ENCODE data around the gene TBX10. TPM values are rescaled to one million over a fixed set of nuclear protein-coding genes. Genes with fewer than 3 reads are reported as not detected.
"Not testable (repeated sequence)": the region's sequence is repeated elsewhere in the genome, so short reads cannot be mapped to it uniquely, and the experiment has no call there.

The TBX10 gene
- total RNA-seq, 2 experiments from 2014 or later, result not detected

- ChIA-PET POLR2A (no interaction called here), CTCF (interaction anchor here (2.4 to 5.7 kb wide), 2 partner anchors 17 to 28 kb away, joined by 8 to 42 read pairs; partner anchors contain the start of genes GSTP1 and NUDT8)
Measured at GRCh38 chr11:67611704-67612587, 27.6 kb downstream of the TBX10 start.

GRCh38 chr11:67611165-67611564, 28.4 kb downstream of the TBX10 start:
- ChIA-PET POLR2A (no interaction called here), CTCF (no interaction called here)

GRCh38 chr11:67610302-67610868, 29.2 kb downstream of the TBX10 start:
- CTCF ChIA-PET, result no interaction called here
- POLR2A ChIA-PET, result no interaction called here

- CTCF ChIA-PET, result interaction anchor here (2.6 kb wide), 1 partner anchor 20 kb away, joined by 12 read pairs; the partner anchor contains the start of gene NUDT8
- POLR2A ChIA-PET, result no interaction called here
Measured at GRCh38 chr11:67609316-67609715, 30.2 kb downstream of the TBX10 start.

- CTCF ChIA-PET, result interaction anchor here (2.6 kb wide), 1 partner anchor 21 kb away, joined by 12 read pairs; the partner anchor contains the start of gene NUDT8
- POLR2A ChIA-PET, result interaction anchor here (0.6 kb wide), 1 partner anchor 22 kb away, joined by 3 read pairs; no protein-coding TSS in a partner anchor
Measured at GRCh38 chr11:67608486-67608885, 31.1 kb downstream of the TBX10 start.

GRCh38 chr11:67607507-67607906, 32.1 kb downstream of the TBX10 start:
- ChIA-PET CTCF (interaction anchor here (2.6 kb wide), 1 partner anchor 22 kb away, joined by 12 read pairs; the partner anchor contains the start of gene NUDT8), POLR2A (no interaction called here)

- CTCF ChIA-PET, result interaction anchor here (0.6 to 2.6 kb wide), 3 partner anchors 23 to 30 kb away, joined by 3 to 12 read pairs (median 3); partner anchors contain the start of gene NUDT8
Measured at GRCh38 chr11:67606492-67607295, 32.9 kb downstream of the TBX10 start, which contains the start of gene NDUFV1. NDUFV1 (plus strand) TSS chr11:67606936; CDS start chr11:67607005, 69 bp downstream.

GRCh38 chr11:67606093-67606491, 33.5 kb downstream of the TBX10 start:
- ChIA-PET CTCF (interaction anchor here (0.6 to 1.0 kb wide), 2 partner anchors 24 to 30 kb away, joined by 3 read pairs; no protein-coding TSS in a partner anchor), POLR2A (no interaction called here)

More at GRCh38 chr11:67606492-67607295, 32.9 kb downstream of the TBX10 start, which contains the start of gene NDUFV1:
- POLR2A ChIA-PET, result no interaction called here

GRCh38 chr11:67605231-67606011, 34.1 kb downstream of the TBX10 start:
- ChIA-PET POLR2A (no interaction called here), CTCF (interaction anchor here (1.0 kb wide), 1 partner anchor 25 kb away, joined by 3 read pairs; no protein-coding TSS in a partner anchor)

GRCh38 chr11:67604815-67605214, 34.7 kb downstream of the TBX10 start:
- CTCF ChIA-PET, result no interaction called here
- POLR2A ChIA-PET, result no interaction called here

- CTCF ChIA-PET, POLR2A ChIA-PET: not testable (repeated sequence)
Measured at GRCh38 chr11:67604119-67604518, 35.4 kb downstream of the TBX10 start.

- CTCF ChIA-PET, result interaction anchor here (1.1 kb wide), 1 partner anchor 17 kb away, joined by 5 read pairs; the partner anchor contains the start of gene GSTP1
- POLR2A ChIA-PET, result interaction anchor here (0.7 to 1.1 kb wide), 2 partner anchors 13 to 21 kb away, joined by 3 to 5 read pairs; no protein-coding TSS in a partner anchor
Measured at GRCh38 chr11:67601098-67601497, 38.5 kb downstream of the TBX10 start.

GRCh38 chr11:67600324-67601029, 39.1 kb downstream of the TBX10 start:
- ChIA-PET POLR2A (interaction anchor here (1.1 kb wide), 1 partner anchor 14 kb away, joined by 3 read pairs; no protein-coding TSS in a partner anchor), CTCF (no interaction called here)

GRCh38 chr11:67599149-67599548, 40.4 kb downstream of the TBX10 start:
- ChIA-PET POLR2A (no interaction called here), CTCF (no interaction called here)

- CTCF ChIA-PET, POLR2A ChIA-PET: not testable (repeated sequence)
Measured at GRCh38 chr11:67597963-67598362, 41.6 kb downstream of the TBX10 start.

- CTCF ChIA-PET, POLR2A ChIA-PET: not testable (repeated sequence)
Measured at GRCh38 chr11:67597458-67597857, 42.1 kb downstream of the TBX10 start.

GRCh38 chr11:67596753-67597300, 42.7 kb downstream of the TBX10 start:
- POLR2A ChIA-PET, result no interaction called here
- CTCF ChIA-PET, result no interaction called here

- ChIA-PET CTCF (no interaction called here), POLR2A (no interaction called here)
Measured at GRCh38 chr11:67594480-67594879, 45.1 kb downstream of the TBX10 start.
